H9 (cell line): ENCODE results near the gene NSMF. TPM values are rescaled to one million over a fixed set of nuclear protein-coding genes. Genes with fewer than 3 reads are reported as not detected.
A peak's percentile ranks its signal among the peaks of the same experiment; 100 is the strongest.

Source experiments
- DNase-seq: peaks from one replicate; pipeline ENCODE4 v3.0.0-alpha.2; 2017
- H2AFZ ChIP-seq: one replicate; pipeline ENCODE4 v1.6.1; 2013; ENCODE audit warnings: mild to moderate bottlenecking, low read length, control low read depth, moderate library complexity
- H2AK5ac ChIP-seq: 2 replicates; pipeline ENCODE4 v1.6.1; 2013; ENCODE audit warnings: low read length, control low read depth, mixed read lengths; ENCODE audit not compliant: insufficient read length
- H2BK120ac ChIP-seq: one replicate; pipeline ENCODE4 v1.6.1; 2013; ENCODE audit warnings: low read depth, mild to moderate bottlenecking, low read length, control low read depth, inconsistent platforms; ENCODE audit not compliant: poor library complexity, severe bottlenecking
- H2BK12ac ChIP-seq: 2 replicates; pipeline ENCODE4 v1.6.1; 2013; ENCODE audit warnings: low read length, control low read depth, mixed read lengths, low read depth; ENCODE audit not compliant: insufficient read length
- H2BK15ac ChIP-seq: 2 replicates; pipeline ENCODE4 v1.6.1; 2013; ENCODE audit warnings: low read depth, low read length, control low read depth
- H2BK20ac ChIP-seq: one replicate; pipeline ENCODE4 v1.6.1; 2013; ENCODE audit warnings: low read depth, mild to moderate bottlenecking, low read length, control low read depth, inconsistent platforms; ENCODE audit not compliant: poor library complexity, severe bottlenecking
- H2BK5ac ChIP-seq: 2 replicates; pipeline ENCODE4 v1.6.1; 2013; ENCODE audit warnings: low read length, control low read depth, mixed read lengths; ENCODE audit not compliant: insufficient read length
- H3K14ac ChIP-seq: 2 replicates; pipeline ENCODE4 v1.6.1; 2013; ENCODE audit warnings: low read length, control low read depth; ENCODE audit not compliant: insufficient read depth
- H3K18ac ChIP-seq: 2 replicates; pipeline ENCODE4 v1.6.1; 2013; ENCODE audit warnings: low read depth, mild to moderate bottlenecking, mixed read lengths, low read length, control low read depth; ENCODE audit not compliant: insufficient read length
- H3K23ac ChIP-seq: 2 replicates; pipeline ENCODE4 v1.6.1; 2013; ENCODE audit warnings: low read length, control low read depth, mixed read lengths, low read depth; ENCODE audit not compliant: insufficient read length
- H3K23me2 ChIP-seq: 2 replicates; pipeline ENCODE4 v1.6.1; 2013; ENCODE audit warnings: low read depth, mild to moderate bottlenecking, mixed read lengths, low read length, control low read depth; ENCODE audit not compliant: insufficient read length, poor library complexity, severe bottlenecking
- H3K27ac ChIP-seq: 2 replicates; pipeline ENCODE4 v1.5.1; 2013; ENCODE audit warnings: low read length, control low read depth, mixed read lengths, low read depth; ENCODE audit not compliant: insufficient read length
- H3K27me3 ChIP-seq: 2 replicates; pipeline ENCODE4 v1.6.1; 2013; ENCODE audit warnings: low read length, control low read depth, inconsistent platforms; ENCODE audit not compliant: insufficient read depth
- H3K4ac ChIP-seq: 2 replicates; pipeline ENCODE4 v1.6.1; 2013; ENCODE audit warnings: low read depth, mild to moderate bottlenecking, control low read depth, inconsistent platforms, low read length, moderate library complexity
- H3K4me1 ChIP-seq: 2 replicates; pipeline ENCODE4 v1.6.1; 2013; ENCODE audit warnings: low read length, control low read depth, inconsistent platforms; ENCODE audit not compliant: insufficient read depth
- H3K4me2 ChIP-seq: 2 replicates; pipeline ENCODE4 v1.6.1; 2013; ENCODE audit warnings: low read length, control low read depth, mixed read lengths; ENCODE audit not compliant: insufficient read length, insufficient read depth
- H3K56ac ChIP-seq: 2 replicates; pipeline ENCODE4 v1.6.1; 2013; ENCODE audit warnings: low read depth, mild to moderate bottlenecking, mixed read lengths, low read length, control low read depth; ENCODE audit not compliant: insufficient read length
- H3K79me1 ChIP-seq: 2 replicates; pipeline ENCODE4 v1.6.1; 2013; ENCODE audit warnings: low read depth, mild to moderate bottlenecking, moderate library complexity, low read length, control low read depth, inconsistent platforms; ENCODE audit not compliant: insufficient read depth, poor library complexity, severe bottlenecking
- H3K79me2 ChIP-seq: 2 replicates; pipeline ENCODE4 v1.6.1; 2013; ENCODE audit warnings: low read length, control low read depth, inconsistent platforms; ENCODE audit not compliant: insufficient read depth
- H3K9ac ChIP-seq: 2 replicates; pipeline ENCODE4 v1.6.1; 2013; ENCODE audit warnings: low read length, control low read depth, mixed read lengths; ENCODE audit not compliant: insufficient read length; ENCODE audit errors: extremely low read depth
- H3K9me3 ChIP-seq: one replicate; pipeline ENCODE4 v1.6.1; 2013; ENCODE audit warnings: low read depth, low read length, inconsistent platforms; ENCODE audit not compliant: control insufficient read depth
- H3T11ph ChIP-seq: one replicate; pipeline ENCODE4 v1.6.1; 2013; ENCODE audit warnings: mild to moderate bottlenecking, low read length, control low read depth, inconsistent platforms
- H4K20me1 ChIP-seq: one replicate; pipeline ENCODE4 v1.6.1; 2013; ENCODE audit not compliant: control insufficient read depth, insufficient read length, insufficient read depth
- H4K5ac ChIP-seq: 2 replicates; pipeline ENCODE4 v1.6.1; 2013; ENCODE audit warnings: low read depth, mild to moderate bottlenecking, mixed read lengths, low read length, control low read depth; ENCODE audit not compliant: insufficient read length
- H4K8ac ChIP-seq: replicated peaks from 2 replicates; pipeline ENCODE4 v1.6.1; 2013; ENCODE audit warnings: low read length, control low read depth, mixed read lengths, low read depth; ENCODE audit not compliant: insufficient read length
- H4K91ac ChIP-seq: 2 replicates; pipeline ENCODE4 v1.6.1; 2013; ENCODE audit warnings: low read depth, mild to moderate bottlenecking, moderate library complexity, mixed read lengths, low read length, control low read depth; ENCODE audit not compliant: insufficient read length
- H3K27ac Mint-ChIP-seq, 3 experiments: 2 replicates in 2 of 3; 3 replicates in 1 of 3; pipeline ENCODE4 v1.8.0; 2020 to 2021; ENCODE audit warnings: mixed read lengths in 3 of 3, mild to moderate bottlenecking in 1 of 3, moderate library complexity in 1 of 3
- H3K27me3 Mint-ChIP-seq: 2 replicates; pipeline ENCODE4 v1.8.0; 2021; ENCODE audit warnings: low read depth, mild to moderate bottlenecking, moderate library complexity, mixed read lengths
- H3K36me3 Mint-ChIP-seq, 3 experiments: 2 replicates in 2 of 3; 3 replicates in 1 of 3; pipeline ENCODE4 v1.8.0; 2020 to 2021; ENCODE audit warnings: low read depth in 3 of 3, mixed read lengths in 3 of 3; ENCODE audit not compliant: insufficient read depth in 1 of 3
- H3K4me1 Mint-ChIP-seq, 2 experiments: 2 replicates each; pipeline ENCODE4 v1.8.0; 2020; ENCODE audit warnings: mixed read lengths in 2 of 2
- H3K4me3 Mint-ChIP-seq, 2 experiments: 2 replicates in 1 of 2; 3 replicates in 1 of 2; pipeline ENCODE4 v1.8.0; 2020 to 2021; ENCODE audit warnings: mild to moderate bottlenecking in 2 of 2, mixed read lengths in 2 of 2, moderate library complexity in 1 of 2
- H3K9me3 Mint-ChIP-seq, 2 experiments: 2 replicates in 1 of 2; 3 replicates in 1 of 2; pipeline ENCODE4 v1.8.0; 2020; ENCODE audit warnings: mild to moderate bottlenecking in 2 of 2, mixed read lengths in 2 of 2, moderate library complexity in 1 of 2
- WGBS: extraction: QIAGEN DNeasy Blood & Tissue Kit; methylation state at CpG from one replicate; pipeline ENCODE4 v1.1.7; 2013; ENCODE audit warnings: missing lambda C conversion rate, low lambda C conversion rate, mixed read lengths; ENCODE audit not compliant: insufficient read length; ENCODE audit errors: extremely low coverage; 5-methylcytosine and 5-hydroxymethylcytosine counted together
- total RNA-seq: library from RNA; stranded (reverse); gene quantifications from 2 replicates; pipeline ENCODE4 v1.2.1, GENCODE V29; 2021
- TF ChIP-seq, protein P1 (sequence below): fragments of 200-600 bp; sonication (generic); conservative IDR thresholded peaks from 3 replicates; pipeline ENCODE4 v1.8.0; 2021; ENCODE audit warnings: antibody characterized with exemption, mild to moderate bottlenecking

The NSMF gene
- total RNA-seq, 1 experiment from 2014 or later = 46.3 TPM

DNA sequence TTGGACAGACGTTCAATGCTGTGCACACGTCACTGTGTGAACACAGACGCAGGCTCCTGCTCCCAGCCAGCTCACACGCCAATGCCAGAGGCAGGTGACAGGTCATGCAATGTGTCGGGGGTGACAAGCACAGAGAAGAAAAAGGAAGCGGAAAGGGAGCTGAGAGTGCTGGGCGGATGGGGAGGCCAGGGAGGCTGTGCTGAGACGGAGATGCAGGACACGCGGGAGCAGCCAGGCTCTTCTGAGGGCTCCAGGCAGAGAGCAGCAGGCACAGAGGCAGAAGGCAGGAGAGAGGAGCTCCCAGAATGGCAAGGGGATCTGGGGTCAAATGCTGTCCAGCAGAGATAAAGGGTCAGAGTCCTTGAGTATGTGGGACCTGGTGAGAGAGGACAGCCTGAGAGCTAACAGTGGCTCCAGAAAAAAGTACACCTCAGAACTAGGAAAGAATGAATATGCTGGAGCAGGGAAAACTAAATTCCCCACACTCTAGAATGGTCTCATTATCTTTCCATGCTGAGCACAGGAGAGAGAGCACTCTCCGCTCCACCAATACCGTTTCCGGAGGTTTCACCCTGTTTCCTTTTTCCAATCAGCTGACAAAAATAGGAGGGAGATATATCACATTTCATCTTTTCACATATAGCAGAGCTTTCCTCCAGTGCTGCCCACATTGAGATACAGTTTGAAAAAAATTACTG lies 32.8 kb upstream of the NSMF start:
- Histone ChIP-seq H4K5ac (no peak overlapping the region), H3K56ac (no peak overlapping the region), H3K14ac (no peak overlapping the region), H2BK15ac (no peak overlapping the region), H3K4me1 (no peaks in the 10 kb centered on the region), H3K27ac (no peak overlapping the region), H2BK5ac (no peak overlapping the region), H4K91ac (no peak overlapping the region), H3K23me2 (no peaks in the 10 kb centered on the region), H2BK20ac (no peak overlapping the region), H4K8ac (no peak overlapping the region), H2BK120ac (no peak overlapping the region), H3K4ac (no peak overlapping the region), H3K18ac (no peak overlapping the region), H3K9ac (no peak overlapping the region), H3K4me2 (no peak overlapping the region), H3K9me3 (no peaks in the 10 kb centered on the region), H3K79me1 (no peaks in the 10 kb centered on the region), H4K20me1 (peaks cover 2% of the 10 kb centered on the region), H3K79me2 (no peaks in the 10 kb centered on the region), H3T11ph (no peak overlapping the region), H3K27me3 (no peaks in the 10 kb centered on the region), H2AK5ac (no peak overlapping the region), H2AFZ (no peak overlapping the region), H2BK12ac (no peak overlapping the region), H3K23ac (no peak overlapping the region)
- Mint-ChIP-seq H3K9me3 (peaks cover 2 to 23% of the 10 kb centered on the region in 2 experiments; a peak in 2 of 5 replicates), H3K36me3 (no peaks in the 10 kb centered on the region), H3K27me3 (no peaks in the 10 kb centered on the region; the same call in 1 of the 2 replicates), H3K4me1 (no peaks in the 10 kb centered on the region), H3K27ac (no peak overlapping the region; a peak in 1 of 7 replicates), H3K4me3 (0 out of 5 replicates have a peak overlapping the region, but pooled peaks of 1 of the 2 experiments have one; percentile 40)
- WGBS = no CpG with 5 or more reads among the region's 13 CpGs
- TF ChIP-seq, protein P1, sequence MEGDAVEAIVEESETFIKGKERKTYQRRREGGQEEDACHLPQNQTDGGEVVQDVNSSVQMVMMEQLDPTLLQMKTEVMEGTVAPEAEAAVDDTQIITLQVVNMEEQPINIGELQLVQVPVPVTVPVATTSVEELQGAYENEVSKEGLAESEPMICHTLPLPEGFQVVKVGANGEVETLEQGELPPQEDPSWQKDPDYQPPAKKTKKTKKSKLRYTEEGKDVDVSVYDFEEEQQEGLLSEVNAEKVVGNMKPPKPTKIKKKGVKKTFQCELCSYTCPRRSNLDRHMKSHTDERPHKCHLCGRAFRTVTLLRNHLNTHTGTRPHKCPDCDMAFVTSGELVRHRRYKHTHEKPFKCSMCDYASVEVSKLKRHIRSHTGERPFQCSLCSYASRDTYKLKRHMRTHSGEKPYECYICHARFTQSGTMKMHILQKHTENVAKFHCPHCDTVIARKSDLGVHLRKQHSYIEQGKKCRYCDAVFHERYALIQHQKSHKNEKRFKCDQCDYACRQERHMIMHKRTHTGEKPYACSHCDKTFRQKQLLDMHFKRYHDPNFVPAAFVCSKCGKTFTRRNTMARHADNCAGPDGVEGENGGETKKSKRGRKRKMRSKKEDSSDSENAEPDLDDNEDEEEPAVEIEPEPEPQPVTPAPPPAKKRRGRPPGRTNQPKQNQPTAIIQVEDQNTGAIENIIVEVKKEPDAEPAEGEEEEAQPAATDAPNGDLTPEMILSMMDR = no peak
- DNase-seq = no peak
